Gastrocnemius medialis (tissue), 4 donors: Measurements from ENCODE around the gene UNC5B. TPM values are rescaled to one million over a fixed set of nuclear protein-coding genes. Genes with fewer than 3 reads are reported as not detected.
A peak's percentile ranks its signal among the peaks of the same experiment; 100 is the strongest.

Experiments
- ATAC-seq, 2 donors: fragments of 150-250 bp; one replicate each; pipeline ENCODE4 v1.9.1; 2016
- DNase-seq, 2 donors: peaks; one replicate each; pipeline ENCODE4 v3.0.0-alpha.2; 2019
- H3K27ac ChIP-seq, 4 donors: fragments of 200-600 bp; sonication (generic); 1 replicate in 1 of 4; 2 replicates in 3 of 4; pipeline ENCODE4 v1.5.1; 2016 to 2018; ENCODE audit warnings: mild to moderate bottlenecking in 2 of 4, moderate library complexity in 1 of 4
- H3K27me3 ChIP-seq, 3 donors: fragments of 200-600 bp; sonication (generic) in 2 of 3; 1 replicate in 1 of 3; 2 replicates in 2 of 3; pipeline versions ENCODE4 v1.5.1 to v1.6.0; 2016 to 2019; ENCODE audit warnings: mild to moderate bottlenecking in 1 of 3, moderate library complexity in 1 of 3
- H3K36me3 ChIP-seq, 2 donors: fragments of 200-600 bp; sonication (generic) in 1 of 2; one replicate each; pipeline ENCODE4 v1.5.1; 2017 to 2018
- H3K4me1 ChIP-seq, 2 donors: fragments of 200-600 bp; sonication (generic) in 1 of 2; one replicate each; pipeline ENCODE4 v1.5.1; 2016 to 2017; ENCODE audit warnings: mild to moderate bottlenecking in 2 of 2
- H3K4me3 ChIP-seq, 4 donors: fragments of 200-600 bp; sonication (generic) in 3 of 4; 1 replicate in 1 of 4; 2 replicates in 3 of 4; pipeline ENCODE4 v1.5.1; 2016 to 2019; ENCODE audit warnings: mild to moderate bottlenecking in 2 of 4
- H3K9me3 ChIP-seq, 3 donors: fragments of 200-600 bp; sonication (generic) in 2 of 3; 1 replicate in 1 of 3; 2 replicates in 2 of 3; pipeline ENCODE4 v1.5.1; 2016 to 2019
- CTCF ChIP-seq, 5 experiments: fragments of 450-650 bp in 3 of 5; fragments of 200-600 bp in 2 of 5; sonication (generic) in 2 of 5; IDR thresholded peaks in 4 of 5; conservative IDR thresholded peaks in 1 of 5; 1 replicate in 4 of 5; 2 replicates in 1 of 5; pipeline ENCODE4 v1.5.1; 2016 to 2019; ENCODE audit warnings: antibody characterized with exemption in 5 of 5, mild to moderate bottlenecking in 3 of 5, moderate library complexity in 3 of 5
- POLR2A ChIP-seq, 2 donors: fragments of 450-650 bp; IDR thresholded peaks; one replicate each; pipeline ENCODE4 v1.6.1; 2017; ENCODE audit warnings: antibody characterized with exemption in 2 of 2, mild to moderate bottlenecking in 2 of 2, moderate library complexity in 2 of 2
- in situ Hi-C, 4 donors: fragments of 200-750 bp; cut with MboI; loops; one replicate each; pipeline versions ENCODE4 v1.15.0 to v1.8.0; 2017; ENCODE audit warnings: low sequenced_read_pairs in 4 of 4
- intact Hi-C: fragments of 100-400 bp; cut with DNase I; formaldehyde crosslinking; loops from one replicate; pipeline ENCODE4 v1.15.1; 2023; ENCODE audit warnings: low total_unique reads
- total RNA-seq, 4 donors: library from RNA; depleted of rRNA; stranded (reverse); fragments of >200 nt; gene quantifications; one replicate each; pipeline versions ENCODE4 v1.1.0 to v1.2.3, GENCODE V29; 2016

UNC5B gene
- total RNA-seq, 4 donors from 2014 or later: 0.65 to 1.2 (median 0.90) TPM

GRCh38 chr10:71349406-71349805 lies 137.0 kb downstream of the UNC5B start:
- H3K27ac ChIP-seq: no peak overlapping the region
- peaks cover 0 to 10% of the 10 kb centered on the region in 2 donors for H3K4me1 ChIP-seq
- H3K27me3 ChIP-seq: no peaks in the 10 kb centered on the region
- H3K9me3 ChIP-seq: no peaks in the 10 kb centered on the region
- ATAC-seq: no peak
- in situ Hi-C loops (no loop called here), intact Hi-C loops (no loop called here)
- no peak overlapping the region for H3K4me3 ChIP-seq
- DNase-seq: no peak
- no peaks in the 10 kb centered on the region for H3K36me3 ChIP-seq
- TF ChIP-seq POLR2A (IDR thresholded peaks at IDR 0.05): no peak

GRCh38 chr10:71351087-71351486 lies 138.7 kb downstream of the UNC5B start:
- Histone ChIP-seq H3K27me3 (no peaks in the 10 kb centered on the region), H3K36me3 (peaks cover 0 to 2% of the 10 kb centered on the region in 2 donors), H3K4me1 (peaks cover 0 to 10% of the 10 kb centered on the region in 2 donors), H3K9me3 (no peaks in the 10 kb centered on the region), H3K27ac (no peak overlapping the region), H3K4me3 (no peak overlapping the region)
- TF ChIP-seq POLR2A (IDR thresholded peaks at IDR 0.05): no peak
- TF ChIP-seq CTCF (IDR thresholded peaks at IDR 0.05 in 4 of 5, conservative IDR thresholded peaks at IDR 0.05 in 1 of 5): no peak
- intact Hi-C loops (no loop called here), in situ Hi-C loops (no loop called here)
- DNase-seq (no peak), ATAC-seq (no peak)

GRCh38 chr10:71351628-71352319 lies 139.4 kb downstream of the UNC5B start:
- no peaks in the 10 kb centered on the region for H3K9me3 ChIP-seq
- intact Hi-C loops: no loop called here
- DNase-seq (peak; percentile 32 to 47), ATAC-seq (peak; percentile 33 to 58)
- no peaks in the 10 kb centered on the region for H3K27me3 ChIP-seq
- TF ChIP-seq POLR2A (IDR thresholded peaks at IDR 0.05) (no peak), CTCF (IDR thresholded peaks at IDR 0.05 in 4 of 5, conservative IDR thresholded peaks at IDR 0.05 in 1 of 5) (no peak)
- no peak overlapping the region for H3K4me3 ChIP-seq
- H3K36me3 ChIP-seq: peaks cover 0 to 3% of the 10 kb centered on the region in 2 donors
- in situ Hi-C loops: no loop called here
- peaks cover 0 to 10% of the 10 kb centered on the region in 2 donors for H3K4me1 ChIP-seq
- no peak overlapping the region for H3K27ac ChIP-seq

Other genes starting within 250 kb of the UNC5B start
- gene SLC29A3, start 106.7 kb downstream of the UNC5B start, total RNA-seq: 1 to 10 TPM in 3 of 4 donors, under 1 TPM in 1; 0.36 to 2.8 (median 2.0) TPM
- 1 to 10 TPM in 2 of 4 donors, under 1 TPM in 2; 0.53 to 1.8 (median 1.2) TPM for gene CDH23, start 184.3 kb downstream of the UNC5B start, total RNA-seq